Heart right ventricle (tissue), 16 donors: Measurements from ENCODE around the gene CTNND2. TPM values are rescaled to one million over a fixed set of nuclear protein-coding genes. Genes with fewer than 3 reads are reported as not detected.

Experiments used
- ATAC-seq, 8 donors: fragments of 200-7000 bp; cut with Tn5 transposase; one replicate each; pipeline ENCODE4 v1.9.1; 2020; ENCODE audit warnings: mild to moderate bottlenecking in 8 of 8, moderate library complexity in 8 of 8, moderate number of reproducible peaks in 1 of 8
- DNase-seq, 2 donors: peaks; one replicate each; pipeline ENCODE4 v3.0.0-alpha.2; 2020
- H3K27ac ChIP-seq, 10 donors: fragments of 200-600 bp; sonication (generic) in 2 of 10; one replicate each; pipeline versions ENCODE4 v1.5.0 to v1.8.0; 2020 to 2022; ENCODE audit warnings: mild to moderate bottlenecking in 3 of 10
- H3K27me3 ChIP-seq, 7 donors: fragments of 200-600 bp; one replicate each; pipeline ENCODE4 v1.8.0; 2021 to 2022; ENCODE audit warnings: mild to moderate bottlenecking in 2 of 7
- H3K36me3 ChIP-seq, 9 donors: fragments of 200-600 bp; sonication (generic) in 1 of 9; one replicate each; pipeline versions ENCODE4 v1.5.0 to v1.8.0; 2020 to 2022; ENCODE audit warnings: mild to moderate bottlenecking in 2 of 9
- H3K4me1 ChIP-seq, 9 donors: fragments of 200-600 bp; sonication (generic) in 1 of 9; one replicate each; pipeline versions ENCODE4 v1.5.0 to v1.8.0; 2020 to 2022; ENCODE audit warnings: mild to moderate bottlenecking in 4 of 9
- H3K4me3 ChIP-seq, 10 donors: fragments of 200-600 bp; sonication (generic) in 2 of 10; one replicate each; pipeline versions ENCODE4 v1.5.0 to v1.8.0; 2020 to 2022; ENCODE audit warnings: mild to moderate bottlenecking in 7 of 10, moderate library complexity in 2 of 10
- H3K9me3 ChIP-seq, 11 donors: fragments of 200-600 bp in 10 of 11; sonication (generic) in 2 of 11; one replicate each; pipeline versions ENCODE4 v1.5.0 to v1.8.0; 2013 to 2022; ENCODE audit warnings: mild to moderate bottlenecking in 2 of 11, control low read depth in 1 of 11, moderate library complexity in 1 of 11
- CTCF ChIP-seq, 9 donors: fragments of 200-600 bp; sonication (generic) in 2 of 9; IDR thresholded peaks; one replicate each; pipeline versions ENCODE4 v1.5.0 to v1.8.0; 2021 to 2022; ENCODE audit warnings: antibody characterized with exemption in 9 of 9, mild to moderate bottlenecking in 5 of 9, moderate library complexity in 1 of 9
- WGBS, 2 donors: extraction: QIAGEN DNeasy Blood & Tissue Kit; methylation state at CpG; one replicate each; pipeline ENCODE4 v1.1.7; 2013; ENCODE audit warnings: inconsistent platforms in 1 of 2; 5-methylcytosine and 5-hydroxymethylcytosine counted together
- intact Hi-C, 10 donors: fragments of 100-400 bp; cut with DNase I; formaldehyde crosslinking; loops; one replicate each; pipeline versions ENCODE4 v1.11.1 to v1.14.2; 2022
- polyA plus RNA-seq, 2 donors: library from polyadenylated mRNA; stranded (reverse); fragments of 200-250 nt; gene quantifications; one replicate each; pipeline ENCODE4 v1.2.3, GENCODE V29; 2013
- total RNA-seq, 10 donors: library from RNA; stranded (reverse); fragmentation: NEBNext Ultra II Directional in 3 of 10; extraction: Animal tissue kit (Norgen Biotek cat#: 25700) in 3 of 10; gene quantifications; one replicate each; pipeline versions ENCODE4 v1.2.1 to v1.2.4, GENCODE V29; 2021 to 2023
- donor health status: Arrhythmogenic right ventricular cardiomyopathy.
- donor health status: ischemic (EF 13 %, LVEDD 7.1; RV severe dilation, severe dysfunction).
- donor health status: healthy with polysubstance abuse.
- donor health status: DM: no; HTN: yes; CAD: no.
- donor health status: DM: no; HTN: no; CAD: no.
- donor health status: ischemic (EF 25% LVEDD 6.9; RV normal size, moderate dysfunction).
- donor health status: ischemic (EF 25% LVEDD 5.7; RV mildly dilated, moderate dysfunction).
- donor health status: healthy.
- donor health status: DM: yes; HTN: yes; CAD: no.
- donor health status: Ischemic cardiomyopathy.
- donor health status: ischemic (EF 35%, LVEDD 5.7; RV mildly dilated, moderate dysfunction).
- donor health status: nonischemic (EF 11% LVEDD 7.7; RV severe dilation, severe dysfunction).
- donor health status: DM: yes; HTN: yes; CAD: no.
- donor health status: PGD.
- donor health status: ischemic (EF 29% LVEDD 5.4; RV normal size, mild dysfunction).
- donor health status: nonischemic (EF 23%, LVEDD 6.1; RV moderate dilation, normal function).

The CTNND2 gene
- total and polyA plus RNA-seq, 12 donors, result 1.1 to 29.6 (median 9.9) TPM

- TF ChIP-seq CTCF (IDR thresholded peaks at IDR 0.05), result peak in 4 of 9 donors; percentile 20 to 33 (median 24)
- Histone ChIP-seq H3K4me1 (peaks cover 0 to 4% (median 0%) of the 10 kb centered on the region in 9 donors), H3K4me3 (no peak overlapping the region), H3K9me3 (no peaks in the 10 kb centered on the region), H3K27ac (no peak overlapping the region), H3K36me3 (no peaks in the 10 kb centered on the region), H3K27me3 (no peaks in the 10 kb centered on the region)
- intact Hi-C loops, result loop anchor here in 1 of 10 donors (1.0 kb wide), 1 partner anchor 35 kb away; no protein-coding TSS in a partner anchor
- DNase-seq (no peak), ATAC-seq (peak in 3 of 8 donors; percentile 29 to 62 (median 42))
- 34 to 55% methylated on average over 7 of the region's 7 CpGs for WGBS, 2 donors
Measured at GRCh38 chr5:11046160-11046559, 858.1 kb downstream of the CTNND2 start.

GRCh38 chr5:11045411-11045810, 858.8 kb downstream of the CTNND2 start:
- Histone ChIP-seq H3K4me1 (no peaks in the 10 kb centered on the region), H3K27me3 (no peaks in the 10 kb centered on the region), H3K9me3 (no peaks in the 10 kb centered on the region), H3K27ac (no peak overlapping the region), H3K4me3 (no peak overlapping the region), H3K36me3 (no peaks in the 10 kb centered on the region)
- DNase-seq (no peak), ATAC-seq (no peak)
- 82 to 85% methylated on average over 3 of the region's 3 CpGs for WGBS, 2 donors
- intact Hi-C loops, result no loop called here
- no peak for TF ChIP-seq CTCF (IDR thresholded peaks at IDR 0.05)

- H3K4me1 ChIP-seq, result no peaks in the 10 kb centered on the region
- DNase-seq (no peak), ATAC-seq (no peak)
- no peaks in the 10 kb centered on the region for H3K9me3 ChIP-seq
- H3K36me3 ChIP-seq, result no peaks in the 10 kb centered on the region
- H3K27me3 ChIP-seq, result no peaks in the 10 kb centered on the region
- intact Hi-C loops, result no loop called here
- no peak for TF ChIP-seq CTCF (IDR thresholded peaks at IDR 0.05)
- no peak overlapping the region for H3K4me3 ChIP-seq
- no peak overlapping the region for H3K27ac ChIP-seq
Measured at GRCh38 chr5:11044581-11044980, 859.7 kb downstream of the CTNND2 start.

GRCh38 chr5:11043881-11044280, 860.4 kb downstream of the CTNND2 start:
- no peak for TF ChIP-seq CTCF (IDR thresholded peaks at IDR 0.05)
- H3K9me3 ChIP-seq, result no peaks in the 10 kb centered on the region
- no peaks in the 10 kb centered on the region for H3K4me1 ChIP-seq
- no peaks in the 10 kb centered on the region for H3K27me3 ChIP-seq
- no peak overlapping the region for H3K4me3 ChIP-seq
- WGBS, 2 donors, result 66 to 67% methylated on average over 5 of the region's 5 CpGs
- no peaks in the 10 kb centered on the region for H3K36me3 ChIP-seq
- intact Hi-C loops, result no loop called here
- DNase-seq, result no peak
- no peak overlapping the region for H3K27ac ChIP-seq
- no peak for ATAC-seq
